ENCODE results near the gene FYB1. TPM values are rescaled to one million over a fixed set of nuclear protein-coding genes. Genes with fewer than 3 reads are reported as not detected.
"Not testable (repeated sequence)": the region's sequence is repeated elsewhere in the genome, so short reads cannot be mapped to it uniquely, and the experiment has no call there.

The FYB1 gene
- total RNA-seq, 1 experiment from 2014 or later = 1.1 TPM

DNA sequence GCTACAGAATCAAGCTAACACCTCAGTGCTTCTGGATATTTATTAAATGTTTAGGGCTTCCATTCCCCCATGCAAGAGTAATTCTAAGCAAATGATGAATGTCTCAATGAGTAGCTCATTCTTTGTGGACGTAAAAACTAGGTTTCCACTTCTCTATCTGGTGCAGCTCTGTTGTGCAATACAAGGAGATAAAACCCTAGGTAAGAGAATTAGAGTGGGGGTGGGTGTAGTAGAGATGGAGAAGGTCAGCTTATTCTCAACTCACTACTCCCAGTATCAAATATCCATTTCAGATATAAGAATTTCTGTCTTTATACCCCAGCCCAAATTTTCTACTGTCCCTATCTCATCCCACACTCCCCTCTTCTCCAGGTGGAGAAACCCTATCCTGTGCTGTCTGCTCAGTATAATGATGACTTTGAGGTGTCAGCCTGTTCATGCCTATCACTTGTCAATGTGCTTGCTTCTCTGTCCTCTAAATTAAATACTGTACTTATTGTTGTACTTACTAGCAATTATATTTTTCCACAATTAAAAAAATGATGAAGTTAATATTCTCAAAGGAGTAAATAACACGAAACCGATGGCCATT is 4.3 kb upstream of the FYB1 start:
- BruUV-seq (replicated peaks) = no TSS peak
- peak overlapping the region; percentile 70 for H2AFZ ChIP-seq (ENCODE audit: low read length)
- H3K36me3 ChIP-seq (ENCODE audit: low read depth, low read length) = no peaks in the 10 kb centered on the region
- CTCF ChIA-PET = interaction anchor here (0.5 to 0.7 kb wide), 2 partner anchors 222 to 265 kb away, joined by 3 read pairs; no protein-coding TSS in a partner anchor
- H4K20me1 ChIP-seq (ENCODE audit: low read length) = no peaks in the 10 kb centered on the region
- H3K4me2 ChIP-seq (ENCODE audit: low read length) = peak overlapping the region; percentile 71
- peaks cover 4% of the 10 kb centered on the region for H3F3A ChIP-seq (ENCODE audit: low read length, unreplicated experiment)
- no peak for ATAC-seq
- TF ChIP-seq, protein P1, sequence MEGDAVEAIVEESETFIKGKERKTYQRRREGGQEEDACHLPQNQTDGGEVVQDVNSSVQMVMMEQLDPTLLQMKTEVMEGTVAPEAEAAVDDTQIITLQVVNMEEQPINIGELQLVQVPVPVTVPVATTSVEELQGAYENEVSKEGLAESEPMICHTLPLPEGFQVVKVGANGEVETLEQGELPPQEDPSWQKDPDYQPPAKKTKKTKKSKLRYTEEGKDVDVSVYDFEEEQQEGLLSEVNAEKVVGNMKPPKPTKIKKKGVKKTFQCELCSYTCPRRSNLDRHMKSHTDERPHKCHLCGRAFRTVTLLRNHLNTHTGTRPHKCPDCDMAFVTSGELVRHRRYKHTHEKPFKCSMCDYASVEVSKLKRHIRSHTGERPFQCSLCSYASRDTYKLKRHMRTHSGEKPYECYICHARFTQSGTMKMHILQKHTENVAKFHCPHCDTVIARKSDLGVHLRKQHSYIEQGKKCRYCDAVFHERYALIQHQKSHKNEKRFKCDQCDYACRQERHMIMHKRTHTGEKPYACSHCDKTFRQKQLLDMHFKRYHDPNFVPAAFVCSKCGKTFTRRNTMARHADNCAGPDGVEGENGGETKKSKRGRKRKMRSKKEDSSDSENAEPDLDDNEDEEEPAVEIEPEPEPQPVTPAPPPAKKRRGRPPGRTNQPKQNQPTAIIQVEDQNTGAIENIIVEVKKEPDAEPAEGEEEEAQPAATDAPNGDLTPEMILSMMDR (conservative IDR thresholded peaks at IDR 0.05; ENCODE audit: low read depth, low read length) = no peak
- TF ChIP-seq EZH2 (IDR thresholded peaks at IDR 0.05; ENCODE audit: low read length, unreplicated experiment) (no peak), EZH2phosphoT487 (IDR thresholded peaks at IDR 0.05; ENCODE audit: borderline replicate concordance, low read length) (no peak)
- H3K27me3 ChIP-seq (ENCODE audit: low read length) = no peaks in the 10 kb centered on the region
- H3K9me2 ChIP-seq (replicated peaks; ENCODE audit: low read length) = no peaks in the 10 kb centered on the region; the same call in 1 of the 2 replicates
- H3K4me1 ChIP-seq (ENCODE audit: insufficient read depth, low read length) = peaks cover 36% of the 10 kb centered on the region
- no peak for DNase-seq
- POLR2A ChIA-PET (ENCODE audit: unreplicated experiment) = interaction anchor here (0.6 kb wide), 1 partner anchor 759 kb away, joined by 4 read pairs; no protein-coding TSS in a partner anchor
- H3K4me3 ChIP-seq (ENCODE audit: low read length) = 0 out of 2 replicates have a peak overlapping the region, but pooled peaks have one; percentile 7
- peak overlapping the region; percentile 70 for H3K27ac ChIP-seq (ENCODE audit: low read length)
- H3K9me3 ChIP-seq (ENCODE audit: low read length) = no peaks in the 10 kb centered on the region
- no peak overlapping the region; the same call in 1 of the 2 replicates for H3K9ac ChIP-seq (ENCODE audit: low read length)
- H3K79me2 ChIP-seq (ENCODE audit: low read length) = no peaks in the 10 kb centered on the region
- intact Hi-C loops (cut with micrococcal nuclease) = no loop called here

DNA sequence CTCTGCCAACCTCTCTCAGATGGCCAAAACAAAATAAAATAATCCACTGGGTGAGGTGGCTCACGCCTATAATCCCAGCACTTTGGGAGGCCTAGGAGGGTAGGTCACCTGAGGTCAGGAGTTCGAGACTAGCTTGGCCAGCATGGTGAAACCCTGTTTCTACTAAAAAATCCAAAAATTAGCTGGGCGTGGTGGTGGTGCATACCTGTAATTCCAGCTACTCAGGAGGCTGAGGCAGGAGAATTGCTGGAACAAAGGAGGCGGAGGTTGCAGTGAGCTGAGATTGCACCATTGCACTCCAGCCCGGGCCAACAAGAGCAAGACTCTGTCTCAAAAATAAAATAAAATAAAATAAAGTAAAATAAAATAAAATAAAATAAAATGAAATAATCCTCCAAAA is 2.3 kb upstream of the FYB1 start:
- H3F3A ChIP-seq (ENCODE audit: low read length, unreplicated experiment); H3K9me3 ChIP-seq (ENCODE audit: low read length); H3K36me3 ChIP-seq (ENCODE audit: low read depth, low read length); ATAC-seq; H3K27ac ChIP-seq (ENCODE audit: low read length); H2AFZ ChIP-seq (ENCODE audit: low read length); H4K20me1 ChIP-seq (ENCODE audit: low read length); H3K4me3 ChIP-seq (ENCODE audit: low read length); H3K27me3 ChIP-seq (ENCODE audit: low read length); BruUV-seq (replicated peaks); H3K9me2 ChIP-seq (replicated peaks; ENCODE audit: low read length); CTCF ChIA-PET; POLR2A ChIA-PET (ENCODE audit: unreplicated experiment); DNase-seq; H3K9ac ChIP-seq (ENCODE audit: low read length); H3K4me2 ChIP-seq (ENCODE audit: low read length); H3K79me2 ChIP-seq (ENCODE audit: low read length); intact Hi-C loops (cut with micrococcal nuclease): not testable (repeated sequence)
- H3K4me1 ChIP-seq (ENCODE audit: insufficient read depth, low read length) = peaks cover 44% of the 10 kb centered on the region

DNA sequence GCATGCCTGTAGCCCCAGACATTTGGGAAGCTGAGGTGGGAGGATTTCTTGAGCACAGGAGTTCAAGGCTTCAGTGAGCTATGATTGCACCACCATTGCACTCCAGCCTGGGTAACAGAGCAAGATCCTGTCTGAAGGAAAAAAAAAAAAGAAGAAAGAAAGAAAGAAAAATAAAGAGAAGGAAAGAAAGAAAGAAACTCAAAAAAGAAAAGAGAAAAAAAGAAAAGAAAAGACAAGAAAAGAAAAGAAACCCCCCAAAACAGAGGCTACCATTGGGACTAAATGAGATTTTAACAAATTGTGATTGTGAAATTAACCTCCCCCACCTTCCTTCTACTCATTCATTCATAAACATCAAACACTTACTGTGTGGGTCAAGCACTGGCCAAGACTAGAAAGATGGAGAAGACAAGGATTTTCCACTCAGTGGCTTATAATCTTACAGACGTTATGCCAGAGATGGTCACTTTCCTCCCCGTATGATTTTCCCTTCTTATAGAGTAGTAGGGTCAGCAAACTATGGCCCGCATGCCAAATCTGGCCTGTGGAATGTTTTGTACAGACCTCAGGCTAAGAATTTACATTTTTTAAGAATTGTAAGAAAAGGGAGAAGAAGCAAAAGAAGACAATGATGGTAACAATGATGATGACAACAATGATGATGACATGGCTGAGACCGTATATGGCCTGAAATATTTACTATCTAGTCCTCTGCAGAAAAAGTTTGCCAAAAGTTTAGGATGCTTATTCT is 1.1 kb upstream of the FYB1 start:
- H4K20me1 ChIP-seq (ENCODE audit: low read length) = no peaks in the 10 kb centered on the region
- H3K4me3 ChIP-seq (ENCODE audit: low read length) = no peak overlapping the region
- POLR2A ChIA-PET (ENCODE audit: unreplicated experiment) = no interaction called here
- no peaks in the 10 kb centered on the region; the same call in 1 of the 2 replicates for H3K9me2 ChIP-seq (replicated peaks; ENCODE audit: low read length)
- DNase-seq (no peak), ATAC-seq (no peak)
- TF ChIP-seq EZH2 (IDR thresholded peaks at IDR 0.05; ENCODE audit: low read length, unreplicated experiment) (no peak), EZH2phosphoT487 (IDR thresholded peaks at IDR 0.05; ENCODE audit: borderline replicate concordance, low read length) (no peak)
- TF ChIP-seq, protein P1 (conservative IDR thresholded peaks at IDR 0.05; ENCODE audit: low read depth, low read length) = no peak
- intact Hi-C loops (cut with micrococcal nuclease) = no loop called here
- H3F3A ChIP-seq (ENCODE audit: low read length, unreplicated experiment) = peaks cover 4% of the 10 kb centered on the region
- BruUV-seq (replicated peaks) = no TSS peak
- H3K79me2 ChIP-seq (ENCODE audit: low read length) = no peaks in the 10 kb centered on the region
- H3K36me3 ChIP-seq (ENCODE audit: low read depth, low read length) = no peaks in the 10 kb centered on the region
- no peak overlapping the region for H3K4me2 ChIP-seq (ENCODE audit: low read length)
- H2AFZ ChIP-seq (ENCODE audit: low read length) = no peak overlapping the region
- CTCF ChIA-PET = no interaction called here
- peak overlapping the region; percentile 76; the same call in 1 of the 2 replicates for H3K27ac ChIP-seq (ENCODE audit: low read length)
- no peaks in the 10 kb centered on the region for H3K27me3 ChIP-seq (ENCODE audit: low read length)
- peaks cover 45% of the 10 kb centered on the region for H3K4me1 ChIP-seq (ENCODE audit: insufficient read depth, low read length)
- H3K9me3 ChIP-seq (ENCODE audit: low read length) = no peaks in the 10 kb centered on the region
- no peak overlapping the region for H3K9ac ChIP-seq (ENCODE audit: low read length)

Measured in PC-3 (cell line).